Posterior vena cava (tissue), 2 donors: ENCODE measurements around the gene CXXC5. TPM values are rescaled to one million over a fixed set of nuclear protein-coding genes. Genes with fewer than 3 reads are reported as not detected.

Experiments
- DNase-seq: peaks from one replicate; pipeline ENCODE4 v3.0.0-alpha.2; 2020; ENCODE audit warnings: low spot score
- intact Hi-C, 2 donors: fragments of 100-400 bp; cut with DNase I; formaldehyde crosslinking; loops; one replicate each; pipeline versions ENCODE4 v1.14.1 to v1.14.2; 2022 to 2023
- total RNA-seq, 2 donors: library from RNA; stranded (reverse); fragmentation: NEBNext Ultra II Directional; extraction: Animal tissue kit (Norgen Biotek cat#: 25700); gene quantifications; one replicate each; pipeline ENCODE4 v1.2.1, GENCODE V29; 2021
- donor health status: DM: yes; HTN: yes; CAD: no.
- donor health status: DM: yes; HTN: yes; CAD: no.

The CXXC5 gene
- total RNA-seq, 2 donors from 2014 or later: 48.9 to 49.1 TPM

DNA sequence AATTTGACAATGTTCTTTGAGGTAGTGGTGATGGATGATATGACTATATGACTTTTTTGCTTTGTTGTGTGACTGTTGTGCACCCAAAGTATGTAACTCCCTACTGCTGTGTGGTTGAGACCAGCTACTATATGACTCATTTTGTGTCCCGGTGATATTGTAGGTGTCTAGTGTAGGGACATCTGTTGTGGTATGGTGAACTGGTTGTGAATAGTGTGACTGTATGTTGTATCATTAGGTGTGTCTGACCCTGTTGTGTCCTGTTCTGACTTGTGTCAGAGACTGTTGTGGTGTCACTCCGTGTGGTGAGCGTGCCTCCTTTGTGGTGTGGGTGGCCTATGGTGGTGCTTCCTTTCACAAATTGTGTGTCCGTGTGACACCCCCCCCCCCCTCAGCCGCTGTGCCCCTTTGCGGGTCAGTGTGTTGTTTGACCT lies 11.2 kb upstream of the CXXC5 start:
- intact Hi-C loops: loop anchor here (2.0 to 5.0 kb wide), 2 partner anchors 14 to 130 kb away; no protein-coding TSS in a partner anchor
- no peak for DNase-seq

DNA sequence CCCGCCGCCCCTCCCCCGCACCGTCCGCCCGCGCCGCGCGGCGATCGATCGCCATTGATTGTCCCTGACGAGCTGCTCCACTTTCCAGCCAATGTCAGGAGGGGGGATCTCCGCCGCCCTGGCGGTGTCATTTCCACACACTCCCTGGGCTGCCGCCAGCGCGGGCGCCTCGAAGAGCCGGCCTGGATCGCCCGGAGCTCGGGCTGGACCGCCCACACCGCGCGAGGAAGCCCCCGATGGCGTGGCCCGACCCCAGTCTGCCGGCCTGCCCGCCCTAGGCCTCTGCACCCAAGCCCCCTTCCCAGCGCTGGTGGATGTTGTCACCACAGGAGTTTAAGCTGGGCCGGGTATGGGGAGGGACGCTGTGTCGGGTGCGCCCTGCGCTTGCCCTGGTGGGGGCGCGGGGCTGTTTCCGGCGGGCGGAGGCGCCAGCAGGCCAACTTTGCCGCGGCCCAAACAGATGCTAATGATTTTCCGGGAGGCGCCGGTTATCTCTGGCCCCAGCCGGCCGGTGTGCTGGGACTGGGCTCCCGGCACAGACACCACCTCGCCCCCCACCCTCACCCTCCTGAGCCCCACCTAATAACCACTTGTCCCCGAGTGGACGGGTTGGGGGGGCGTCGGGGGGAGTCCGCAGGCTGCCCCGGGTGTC lies 10.6 kb upstream of the CXXC5 start:
- DNase-seq: peak; percentile 95
- intact Hi-C loops: loop anchor here (2.0 to 5.0 kb wide), 2 partner anchors 13 to 130 kb away; no protein-coding TSS in a partner anchor

DNA sequence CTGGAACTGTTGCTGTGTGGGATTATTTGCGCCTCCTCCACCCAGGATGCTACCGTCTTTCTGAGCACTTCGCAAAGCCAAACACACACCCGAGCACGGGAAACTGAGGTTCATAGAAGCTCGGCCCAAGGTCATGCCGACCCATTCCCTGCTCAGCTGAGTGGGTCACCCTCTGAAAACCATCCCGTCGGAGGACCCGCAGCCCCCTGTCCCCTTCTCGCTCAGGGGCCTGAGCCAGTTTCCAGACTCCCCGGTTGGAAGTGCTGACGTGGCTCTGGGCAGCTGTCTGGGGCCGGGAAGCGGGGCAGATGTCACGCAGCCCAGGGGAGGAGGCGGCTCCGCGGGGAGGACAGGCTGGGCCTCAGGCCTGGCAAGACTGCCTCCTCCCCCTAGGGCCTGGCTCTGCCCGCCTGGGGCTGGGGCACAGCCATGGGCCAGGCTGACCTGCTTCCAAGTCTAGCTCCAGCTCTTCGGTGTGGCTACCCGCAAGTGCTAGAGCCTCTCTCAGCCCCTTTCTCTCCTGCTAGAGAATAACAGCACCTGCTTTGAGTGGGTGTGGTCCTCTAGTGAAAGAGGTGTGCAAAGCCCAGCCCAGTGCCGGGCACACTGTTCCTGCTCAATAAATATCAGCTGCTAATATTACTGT lies 9.9 kb upstream of the CXXC5 start:
- intact Hi-C loops: loop anchor here in 1 of 2 donors (5.0 kb wide), 1 partner anchor 129 kb away; no protein-coding TSS in a partner anchor
- peak; percentile 95 for DNase-seq

DNA sequence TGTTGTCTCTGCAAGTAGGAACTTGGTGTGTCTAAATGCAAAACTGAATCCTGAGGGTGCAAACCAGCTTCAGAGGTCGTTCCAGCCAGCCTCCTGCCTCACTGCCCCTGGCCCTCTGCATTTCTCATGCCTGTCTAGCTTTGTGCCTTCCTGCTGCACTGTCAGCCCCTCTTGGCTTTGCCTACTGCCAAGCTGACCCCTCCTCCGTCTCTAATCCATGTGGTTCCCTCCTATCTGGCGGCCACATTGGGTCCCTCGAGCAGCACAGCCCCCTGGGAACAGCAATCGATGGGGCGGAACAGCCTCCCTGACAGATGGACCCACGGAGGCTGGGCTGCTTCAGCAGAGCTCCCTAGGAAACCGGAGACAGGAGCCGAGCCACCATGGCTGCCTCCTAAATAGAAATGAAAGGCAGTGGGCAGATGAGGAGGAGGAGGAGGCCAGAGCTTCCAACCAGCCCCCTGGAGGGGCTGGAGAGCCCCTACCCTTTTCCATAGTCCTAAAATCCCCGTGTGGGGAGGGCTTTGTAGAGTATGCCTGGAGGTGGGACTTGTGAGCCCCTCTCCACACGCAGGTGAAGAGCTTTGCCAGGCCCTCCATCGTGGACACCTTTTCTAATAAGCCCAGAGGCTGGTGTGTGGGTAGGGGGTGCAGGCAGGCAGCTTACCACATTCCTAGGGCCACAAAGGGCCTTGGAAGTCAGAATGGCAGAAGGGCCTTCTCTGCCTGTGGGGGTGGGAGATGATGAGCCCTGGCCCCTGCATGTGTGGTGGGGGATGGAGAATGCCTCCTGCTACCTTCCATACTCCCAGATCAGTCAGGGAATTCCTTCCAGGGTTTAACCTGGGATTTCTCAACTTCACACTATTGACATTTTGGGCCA lies 9.2 kb upstream of the CXXC5 start:
- intact Hi-C loops: loop anchor here in 1 of 2 donors (5.0 kb wide), 1 partner anchor 128 kb away; no protein-coding TSS in a partner anchor
- DNase-seq: peak; percentile 68

DNA sequence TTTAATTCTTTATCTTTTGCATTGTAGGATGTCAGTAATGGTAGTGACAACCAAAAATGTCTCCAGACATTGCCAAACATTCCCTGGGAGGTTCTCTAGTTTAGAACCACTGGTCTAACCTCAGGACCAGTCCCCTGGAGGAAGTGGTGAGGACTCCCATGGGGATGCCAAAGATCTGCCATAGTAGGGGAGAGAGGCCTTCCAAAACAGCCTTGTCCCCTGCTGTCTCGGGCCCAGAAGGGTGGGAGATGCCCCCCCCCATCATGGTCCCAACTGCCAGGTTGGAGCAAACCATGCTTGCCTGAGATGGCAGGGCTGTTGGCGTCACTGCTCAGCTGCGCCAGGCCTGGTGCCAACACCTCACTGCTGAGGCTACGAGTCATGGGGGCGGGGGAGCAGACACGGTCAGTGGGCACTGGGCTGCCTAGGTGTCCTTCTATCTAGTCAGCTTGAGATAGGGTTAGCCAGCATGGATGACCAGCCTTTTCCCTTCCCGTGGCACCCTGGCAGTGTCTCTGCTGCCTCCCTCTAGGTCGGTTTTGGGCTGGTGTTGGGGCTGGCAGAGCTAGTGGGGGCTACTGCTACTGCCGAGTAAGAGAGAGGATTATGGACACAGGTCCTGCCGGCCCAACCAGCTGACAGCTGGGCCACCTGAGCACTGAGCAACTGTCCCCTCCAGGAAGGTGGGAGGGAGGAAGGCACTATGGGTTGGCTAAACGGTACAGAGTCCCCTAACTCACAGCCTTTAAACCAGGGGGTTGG lies 8.3 kb upstream of the CXXC5 start:
- intact Hi-C loops: loop anchor here in 1 of 2 donors (5.0 kb wide), 1 partner anchor 128 kb away; no protein-coding TSS in a partner anchor

DNA sequence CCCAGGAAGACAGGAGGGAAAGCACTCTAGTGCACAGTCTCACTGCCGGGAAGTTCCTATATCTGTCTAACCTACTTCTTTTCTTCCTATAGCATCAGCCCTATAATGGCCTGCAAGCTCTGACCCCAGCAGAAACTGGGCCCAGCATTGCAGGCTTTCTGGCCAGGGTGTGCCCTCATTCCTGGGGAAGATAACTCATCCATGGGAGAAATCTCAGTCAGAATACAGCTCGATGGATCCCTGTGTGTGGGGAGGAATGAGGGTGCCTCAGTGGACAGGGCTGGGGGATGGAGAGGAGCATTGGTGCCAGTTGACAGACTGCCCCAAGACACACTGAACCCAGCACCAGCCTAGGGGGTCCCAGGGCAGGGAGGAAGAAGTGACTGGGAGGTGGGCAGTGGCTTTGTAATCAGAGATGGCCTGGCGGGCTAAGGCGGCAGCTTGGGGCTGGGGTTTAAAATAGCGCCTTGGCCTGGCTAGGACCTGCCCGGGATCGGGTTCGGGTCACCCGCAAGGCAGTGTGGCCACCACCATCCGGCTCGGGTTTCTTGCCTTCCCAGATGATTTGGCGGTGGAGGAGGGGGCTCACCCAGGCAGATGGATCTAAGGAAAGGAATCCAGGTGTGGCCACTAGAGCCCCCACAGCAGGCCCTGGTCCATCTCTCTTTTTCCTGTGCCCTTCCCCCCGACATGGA lies 7.6 kb upstream of the CXXC5 start:
- intact Hi-C loops: no loop called here
- DNase-seq: peak; percentile 59

More for the DNA sequence above, 8.3 kb upstream of the CXXC5 start:
- DNase-seq: peak; percentile 80

DNA sequence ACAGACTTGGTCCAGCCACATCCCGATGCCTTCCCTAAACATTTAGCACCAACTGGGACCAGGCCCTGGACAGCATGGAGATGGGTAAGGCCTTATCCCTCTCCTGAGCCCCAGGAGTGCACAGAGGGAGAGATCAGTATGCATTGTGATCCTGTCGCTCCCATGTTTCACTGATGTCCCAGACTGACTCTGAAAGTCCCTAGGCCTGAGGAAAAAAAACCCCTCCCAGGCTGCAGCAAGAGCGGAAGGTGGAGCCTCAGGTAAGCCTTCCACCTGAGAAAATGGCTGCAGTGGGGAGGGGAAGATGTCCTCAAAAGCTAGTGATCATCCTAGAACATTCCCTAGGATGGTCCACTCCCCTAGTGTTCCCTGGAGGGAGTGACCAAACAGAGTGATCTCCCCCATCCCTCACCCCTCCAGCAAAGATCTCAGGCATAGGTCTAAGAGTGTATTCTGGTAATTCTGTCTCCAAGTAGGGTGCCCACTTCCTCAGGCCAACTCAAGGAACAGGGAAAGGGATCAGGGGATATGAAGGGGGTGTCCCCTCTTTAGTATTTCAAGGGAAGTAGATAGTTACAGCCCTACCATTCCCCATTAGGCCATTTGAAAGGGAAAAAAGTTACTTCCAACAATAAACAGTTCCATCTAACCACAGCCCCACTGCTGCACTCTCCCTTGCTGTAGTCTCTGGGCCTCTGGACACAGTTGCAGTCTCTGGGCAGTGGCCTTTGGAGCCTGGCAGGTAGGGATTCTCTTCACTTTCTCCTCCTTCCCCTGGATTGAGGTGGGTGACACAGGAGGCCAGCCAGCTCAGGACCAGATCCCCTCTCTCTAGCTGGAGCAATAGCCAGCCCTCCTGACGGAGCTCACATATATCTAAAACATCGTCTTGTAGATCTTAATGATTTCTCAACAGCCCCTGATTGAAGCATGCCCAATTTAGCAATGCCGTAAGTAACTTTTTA lies 6.8 kb upstream of the CXXC5 start:
- peak; percentile 43 for DNase-seq
- intact Hi-C loops: no loop called here

DNA sequence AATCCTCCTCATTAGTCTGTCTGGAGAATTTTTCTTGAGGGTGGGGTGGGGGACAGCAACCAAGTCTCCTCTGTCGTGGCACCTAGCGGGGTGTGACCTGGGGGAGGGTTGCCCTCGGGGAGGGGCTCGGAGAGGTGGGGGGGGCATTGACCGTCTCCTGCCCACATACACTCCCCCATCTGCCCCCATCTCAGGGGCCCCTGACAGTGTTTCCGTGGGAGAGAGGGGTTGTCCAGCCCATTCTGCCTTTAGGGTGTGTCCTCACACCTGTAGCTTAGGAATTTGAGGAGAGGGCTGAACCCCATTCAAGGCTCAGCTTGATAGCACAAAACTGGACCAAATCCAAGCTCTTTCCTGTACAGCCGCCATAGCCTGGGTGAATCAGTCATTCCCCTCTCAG lies 5.9 kb upstream of the CXXC5 start:
- intact Hi-C loops: no loop called here
- peak; percentile 49 for DNase-seq

DNA sequence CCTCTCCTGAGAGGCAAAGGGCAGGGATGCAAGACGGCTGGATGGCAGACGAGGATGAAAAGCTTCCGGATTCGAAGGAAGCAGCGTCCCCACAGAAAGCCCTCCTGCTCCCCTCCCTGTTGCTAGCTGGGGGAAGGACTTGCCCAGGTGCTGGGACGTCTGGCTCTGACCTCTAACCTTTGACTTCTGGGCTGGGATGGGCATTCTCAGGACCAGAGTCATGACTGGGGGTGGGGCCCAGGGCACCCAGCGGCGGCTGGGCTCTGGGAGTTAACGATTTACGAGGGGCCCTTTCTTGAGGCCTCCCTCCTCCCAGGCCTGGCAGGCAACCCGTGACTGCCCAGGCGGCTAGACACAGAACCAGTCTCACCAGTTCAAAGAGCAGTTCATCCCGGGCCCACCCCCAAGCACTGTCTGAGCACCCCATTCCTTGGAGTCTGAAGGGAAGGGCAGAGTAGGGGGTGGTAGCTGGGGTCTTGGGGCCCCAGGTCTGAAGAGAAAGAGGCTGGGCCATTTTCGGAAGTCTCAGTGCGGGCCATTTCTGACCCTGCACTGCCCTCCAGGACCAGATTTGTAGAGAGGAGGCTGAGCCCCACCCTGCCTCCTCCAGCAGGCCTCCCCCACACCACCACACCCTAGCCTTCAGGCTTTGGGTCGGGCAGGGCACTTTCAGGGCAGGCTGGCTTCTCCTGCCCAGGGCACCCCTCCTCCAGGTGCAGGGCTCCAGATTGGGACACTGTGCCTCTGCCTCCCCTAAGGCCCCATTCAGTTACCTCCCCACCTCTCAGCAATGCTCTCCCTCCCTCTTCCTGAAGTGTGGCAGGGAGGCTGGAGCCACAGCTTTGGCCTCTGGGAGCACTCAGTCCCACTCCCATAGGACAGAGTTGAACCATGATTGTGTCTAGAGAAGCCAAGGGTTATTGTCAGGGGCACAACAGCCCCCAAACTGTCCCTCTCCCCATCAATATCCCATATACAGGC lies 5.0 kb upstream of the CXXC5 start:
- intact Hi-C loops: no loop called here
- DNase-seq: peak; percentile 74

DNA sequence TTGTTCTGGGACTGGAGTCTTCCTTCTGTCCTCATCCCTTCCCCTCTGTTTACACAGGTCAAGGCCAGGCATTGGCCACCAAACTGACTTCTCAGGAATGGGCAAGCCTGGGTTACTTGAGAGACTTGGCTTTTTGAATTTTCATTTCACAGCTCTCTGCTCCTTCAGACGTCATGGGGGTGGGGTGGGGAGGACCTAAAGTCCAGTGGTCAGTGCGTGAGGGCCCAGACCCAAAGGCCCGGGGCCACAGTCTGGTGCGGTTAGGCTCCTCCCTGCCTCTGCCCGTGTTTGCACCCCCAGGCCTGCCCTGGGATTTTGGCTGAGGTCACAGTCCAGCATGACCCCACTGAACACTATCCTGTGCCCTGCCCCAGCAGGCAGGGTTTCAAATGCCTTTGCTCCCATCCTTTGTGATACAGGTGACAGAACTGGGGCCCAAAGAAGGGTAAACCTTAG lies 4.1 kb upstream of the CXXC5 start:
- intact Hi-C loops: no loop called here
- peak; percentile 77 for DNase-seq

DNA sequence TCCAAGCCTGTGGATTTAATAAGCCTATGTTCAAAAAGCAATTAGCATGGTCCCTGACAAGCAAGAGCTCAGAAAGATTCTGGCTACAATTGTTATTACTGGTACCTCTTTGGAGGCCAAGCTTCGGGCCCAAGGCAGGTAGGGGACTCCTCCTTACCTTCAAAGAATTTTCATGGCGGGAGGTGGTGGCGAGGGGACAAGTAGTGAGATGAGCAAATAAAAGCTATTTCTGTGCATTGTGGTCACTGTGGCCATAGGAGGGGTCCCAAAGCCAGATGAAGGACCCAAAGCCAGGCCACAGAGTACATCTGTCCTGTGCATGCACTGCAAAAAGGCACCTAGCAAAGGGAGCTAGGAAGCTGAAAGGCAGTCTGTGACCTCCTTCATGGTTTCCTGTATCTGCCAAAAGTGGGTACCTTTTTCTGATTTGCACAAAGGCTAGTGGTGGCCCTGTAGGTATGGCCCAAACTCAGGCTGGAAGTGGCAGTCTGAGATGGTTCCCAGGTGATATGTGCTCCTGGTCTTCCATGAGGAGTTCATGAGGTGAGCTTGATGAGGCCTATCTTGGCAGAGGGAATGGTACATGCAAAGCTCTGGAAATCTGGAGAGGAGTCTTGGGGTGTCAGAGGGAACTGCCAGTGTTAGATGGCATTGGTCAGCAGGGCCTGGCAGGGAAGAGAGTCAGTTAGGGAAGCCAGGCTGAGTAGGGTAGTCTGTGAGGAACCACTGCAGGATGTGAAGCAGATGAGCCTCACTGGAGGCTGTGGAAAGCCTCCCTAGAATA lies 3.3 kb upstream of the CXXC5 start:
- DNase-seq: peak; percentile 52
- intact Hi-C loops: loop anchor here in 1 of 2 donors (5.0 kb wide), 1 partner anchor 42 kb away; no protein-coding TSS in a partner anchor

DNA sequence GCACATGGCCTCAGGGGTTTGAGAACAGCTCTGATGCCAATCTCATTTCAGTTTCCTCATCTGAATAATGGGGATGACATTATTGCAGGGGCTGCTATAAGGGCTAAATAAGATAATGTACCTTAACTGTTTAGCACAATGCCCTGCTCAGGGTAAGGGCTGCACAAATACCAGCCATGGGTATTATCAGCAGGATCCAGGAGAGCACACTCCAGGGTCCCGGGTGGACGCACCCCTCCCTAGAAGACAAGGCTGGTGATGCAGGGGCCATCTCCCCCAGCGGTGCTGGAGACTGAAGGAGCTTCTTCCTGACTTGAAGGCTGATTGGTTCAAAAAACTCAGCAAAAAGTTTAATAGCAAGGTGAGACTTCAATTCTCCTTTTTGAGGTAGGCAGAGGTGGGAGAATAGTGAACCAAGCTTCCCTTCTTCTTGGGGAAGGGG lies 2.7 kb upstream of the CXXC5 start:
- DNase-seq: peak; percentile 26
- intact Hi-C loops: loop anchor here in 1 of 2 donors (5.0 kb wide), 1 partner anchor 42 kb away; no protein-coding TSS in a partner anchor

DNA sequence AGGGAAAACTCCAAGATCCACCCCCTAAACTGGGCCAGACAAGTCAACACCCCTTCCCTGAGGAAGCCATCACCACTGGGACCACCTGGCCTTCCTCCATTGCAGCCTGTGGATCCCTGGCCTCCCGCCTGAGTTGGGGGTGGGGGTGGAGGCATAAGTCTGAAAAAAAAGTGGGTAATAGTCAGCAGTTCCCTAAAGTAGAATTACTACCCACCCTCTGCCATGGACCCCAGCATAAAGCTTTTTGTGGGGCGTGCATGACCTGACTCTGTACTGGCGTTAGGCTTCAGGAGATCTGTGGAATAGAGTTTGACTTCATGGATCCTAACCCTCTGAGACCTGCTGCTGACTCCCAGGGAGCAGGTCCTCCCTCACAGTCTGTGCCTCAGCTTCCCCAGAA lies 2.0 kb upstream of the CXXC5 start:
- DNase-seq: peak; percentile 44
- intact Hi-C loops: loop anchor here in 1 of 2 donors (5.0 kb wide), 1 partner anchor 41 kb away; no protein-coding TSS in a partner anchor

DNA sequence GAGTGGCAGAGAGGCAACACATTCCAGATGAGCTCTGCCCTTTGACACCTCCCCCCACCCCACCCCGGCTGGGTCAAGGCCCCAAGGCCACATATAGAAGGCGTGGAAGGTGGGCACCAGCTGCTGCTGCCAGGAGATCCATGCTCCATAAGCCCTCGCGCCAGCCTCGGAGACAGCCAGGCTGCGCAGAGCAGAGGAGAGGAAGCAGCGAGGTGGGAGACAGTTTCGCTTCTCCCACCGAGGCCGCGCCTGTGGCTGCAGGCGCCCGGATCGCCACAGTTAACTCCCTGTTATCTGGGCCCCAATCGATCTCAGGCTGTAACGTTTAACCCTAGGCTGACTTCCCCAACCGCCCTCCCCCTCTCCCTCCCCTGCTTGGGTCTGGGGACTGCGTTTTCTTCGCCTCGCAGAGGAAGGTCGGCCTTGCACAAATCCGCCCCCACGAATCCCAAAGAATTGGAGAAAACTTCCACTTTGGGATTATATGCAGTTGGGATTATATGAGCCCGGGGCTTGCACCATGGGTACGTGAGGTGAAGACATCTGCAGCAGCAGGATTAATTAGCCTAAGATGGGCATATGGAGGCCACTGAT lies 1.1 kb upstream of the CXXC5 start:
- DNase-seq: peak; percentile 81
- intact Hi-C loops: loop anchor here in 1 of 2 donors (5.0 kb wide), 1 partner anchor 40 kb away; no protein-coding TSS in a partner anchor
